ENCODE data around the gene EPDR1. TPM values are rescaled to one million over a fixed set of nuclear protein-coding genes. Genes with fewer than 3 reads are reported as not detected.
"Not testable (repeated sequence)": the region's sequence is repeated elsewhere in the genome, so short reads cannot be mapped to it uniquely, and the experiment has no call there.

EPDR1 gene
- total RNA-seq, 1 donor from 2014 or later, result 21.3 TPM

- no peak for DNase-seq (ENCODE audit: extremely low read depth, low read depth, low spot score)
Measured at GRCh38 chr7:37927773-37928444, 7.5 kb downstream of the EPDR1 start.

GRCh38 chr7:37928878-37929277, 8.4 kb downstream of the EPDR1 start:
- no peak for DNase-seq (ENCODE audit: extremely low read depth, low read depth, low spot score)

GRCh38 chr7:37930226-37930948, 9.9 kb downstream of the EPDR1 start:
- DNase-seq (ENCODE audit: extremely low read depth, low read depth, low spot score), result no peak

GRCh38 chr7:37932543-37932942, 12.1 kb downstream of the EPDR1 start:
- no peak for DNase-seq (ENCODE audit: extremely low read depth, low read depth, low spot score)

- no peak for DNase-seq (ENCODE audit: extremely low read depth, low read depth, low spot score)
Measured at GRCh38 chr7:37933018-37933566, 12.7 kb downstream of the EPDR1 start.

GRCh38 chr7:37942934-37943610, 22.6 kb downstream of the EPDR1 start:
- DNase-seq (ENCODE audit: extremely low read depth, low read depth, low spot score), result no peak

- DNase-seq (ENCODE audit: extremely low read depth, low read depth, low spot score), result no peak
Measured at GRCh38 chr7:37943905-37944736, 23.7 kb downstream of the EPDR1 start.

GRCh38 chr7:37944737-37945054, 24.3 kb downstream of the EPDR1 start:
- DNase-seq (ENCODE audit: extremely low read depth, low read depth, low spot score), result no peak

GRCh38 chr7:37945336-37945735, 24.9 kb downstream of the EPDR1 start:
- no peak for DNase-seq (ENCODE audit: extremely low read depth, low read depth, low spot score)

- DNase-seq (ENCODE audit: extremely low read depth, low read depth, low spot score), result no peak
Measured at GRCh38 chr7:37947138-37947940, 26.9 kb downstream of the EPDR1 start.

GRCh38 chr7:37947941-37948210, 27.4 kb downstream of the EPDR1 start:
- no peak for DNase-seq (ENCODE audit: extremely low read depth, low read depth, low spot score)

GRCh38 chr7:37952240-37952639, 31.8 kb downstream of the EPDR1 start:
- no peak for DNase-seq (ENCODE audit: extremely low read depth, low read depth, low spot score)

- not testable (repeated sequence) for DNase-seq (ENCODE audit: extremely low read depth, low read depth, low spot score)
Measured at GRCh38 chr7:37954217-37954616, 33.8 kb downstream of the EPDR1 start.

GRCh38 chr7:37956791-37957190, 36.4 kb downstream of the EPDR1 start:
- no peak for DNase-seq (ENCODE audit: extremely low read depth, low read depth, low spot score)

- no peak for DNase-seq (ENCODE audit: extremely low read depth, low read depth, low spot score)
Measured at GRCh38 chr7:37957221-37957970, 37.0 kb downstream of the EPDR1 start.

- no peak for DNase-seq (ENCODE audit: extremely low read depth, low read depth, low spot score)
Measured at GRCh38 chr7:37960483-37960882, 40.0 kb downstream of the EPDR1 start.

- DNase-seq (ENCODE audit: extremely low read depth, low read depth, low spot score), result no peak
Measured at GRCh38 chr7:37961251-37961650, 40.8 kb downstream of the EPDR1 start.

- DNase-seq (ENCODE audit: extremely low read depth, low read depth, low spot score), result no peak
Measured at GRCh38 chr7:37964196-37964595, 43.8 kb downstream of the EPDR1 start.

- no peak for DNase-seq (ENCODE audit: extremely low read depth, low read depth, low spot score)
Measured at GRCh38 chr7:37970211-37970610, 49.8 kb downstream of the EPDR1 start.

GRCh38 chr7:37971491-37971890, 51.1 kb downstream of the EPDR1 start:
- no peak for DNase-seq (ENCODE audit: extremely low read depth, low read depth, low spot score)
